H1 (cell line): ENCODE measurements around the gene ADA. TPM values are rescaled to one million over a fixed set of nuclear protein-coding genes. Genes with fewer than 3 reads are reported as not detected.

Experiments used
- BRCA1 ChIP-seq: IDR thresholded peaks from 2 replicates; pipeline ENCODE4 v1.6.1; 2012; ENCODE audit warnings: low read depth, low read length, improper control_type of control experiment
- HDAC2 ChIP-seq, 2 experiments: fragments of 300-600 bp in 1 of 2; sonication (generic) in 1 of 2; IDR thresholded peaks; 2 replicates each; pipeline ENCODE4 v1.6.1; 2011 to 2012; ENCODE audit warnings: low read depth in 2 of 2, low read length in 2 of 2, mild to moderate bottlenecking in 2 of 2, moderate library complexity in 2 of 2, borderline replicate concordance in 1 of 2, inconsistent platforms in 1 of 2
- SAP30 ChIP-seq: fragments of 300-600 bp; sonication (generic); IDR thresholded peaks from 2 replicates; pipeline ENCODE4 v1.7.1; 2012; ENCODE audit warnings: low read length, moderate library complexity, mild to moderate bottlenecking, inconsistent platforms; ENCODE audit not compliant: insufficient read depth, insufficient replicate concordance
- SP2 ChIP-seq: IDR thresholded peaks from 2 replicates; pipeline ENCODE4 v1.6.1; 2012; ENCODE audit warnings: mild to moderate bottlenecking, low read length, inconsistent platforms
- polyA plus RNA-seq, 7 experiments: library from polyadenylated mRNA; depleted of rRNA in 3 of 7; stranded (reverse) in 5 of 7; unstranded in 2 of 7; fragments of >200 nt in 5 of 7; fragments of 200-250 nt in 2 of 7; gene quantifications; 1 replicate in 5 of 7; 2 replicates in 1 of 7; 4 replicates in 1 of 7; pipeline versions ENCODE4 v1.2.1 to v1.2.3, GENCODE V29; 2011 to 2013; ENCODE audit warnings: missing spikeins in 2 of 7, mixed read lengths in 2 of 7
- total RNA-seq: library from RNA; stranded (reverse); fragmentation: NEBNext Ultra II Directional; extraction: Animal tissue kit (Norgen Biotek cat#: 25700); gene quantifications from 2 replicates; pipeline ENCODE4 v1.2.1, GENCODE V29; 2021
- TF ChIP-seq, protein P1 (sequence below): IDR thresholded peaks from 2 replicates; pipeline ENCODE4 v1.6.1; 2012; ENCODE audit warnings: inconsistent platforms

ADA gene
- total and polyA plus RNA-seq, 2 of the 8 experiments (the other 6 are each of a cell fraction or from before 2014, with no cell fraction given), result 19.9 to 32.8 TPM

DNA sequence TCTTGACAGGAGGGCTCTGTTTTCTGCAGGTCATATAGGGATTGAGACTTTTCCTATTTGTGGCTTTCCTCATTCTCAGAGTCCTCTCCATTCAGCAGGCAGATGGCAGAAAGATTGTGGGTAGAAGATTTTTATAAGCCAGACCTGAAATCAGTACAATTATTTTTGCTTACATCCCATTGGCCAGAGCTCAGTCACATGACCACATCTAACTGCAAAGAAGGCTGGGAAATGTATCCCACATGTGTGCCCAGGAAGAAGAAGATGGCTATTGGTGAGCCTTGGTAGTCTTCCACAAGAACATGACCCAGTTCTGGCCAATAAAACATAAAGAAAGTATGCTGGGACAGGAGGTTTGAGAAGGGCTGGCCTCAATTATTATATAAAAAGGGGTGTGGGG, 42.1 kb upstream of the ADA start (continued):
- TF ChIP-seq HDAC2 (IDR thresholded peaks at IDR 0.05; ENCODE audit: borderline replicate concordance in 1 of 2, low read depth in 2 of 2, low read length in 2 of 2) (no peak), BRCA1 (no peak), SAP30 (no peak), SP2 (no peak)
- TF ChIP-seq, protein P1, sequence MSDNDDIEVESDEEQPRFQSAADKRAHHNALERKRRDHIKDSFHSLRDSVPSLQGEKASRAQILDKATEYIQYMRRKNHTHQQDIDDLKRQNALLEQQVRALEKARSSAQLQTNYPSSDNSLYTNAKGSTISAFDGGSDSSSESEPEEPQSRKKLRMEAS, result no peak
